Kidney (tissue), 14 donors: Measurements from ENCODE around the gene CDK16. TPM values are rescaled to one million over a fixed set of nuclear protein-coding genes. Genes with fewer than 3 reads are reported as not detected.
A peak's percentile ranks its signal among the peaks of the same experiment; 100 is the strongest.

Experiments
- DNase-seq, 5 donors: peaks; one replicate each; pipeline ENCODE4 v3.0.0-alpha.2; 2013 to 2020
- FAIRE-seq: peaks from 2 replicates; lab custom pipeline; 2012; peaks lifted over from hg19 to GRCh38; lab: Jason Lieb, UNC
- H3K27ac ChIP-seq, 2 donors: one replicate each; pipeline ENCODE4 v1.7.0; 2013; ENCODE audit warnings: low read depth in 2 of 2, low read length in 2 of 2, inconsistent platforms in 1 of 2
- H3K27me3 ChIP-seq: one replicate; pipeline ENCODE4 v1.7.1; 2013; ENCODE audit warnings: low read length, inconsistent platforms; ENCODE audit not compliant: control insufficient read depth, insufficient read depth
- H3K36me3 ChIP-seq, 3 donors: one replicate each; pipeline versions ENCODE4 v1.7.0 to v1.7.1; 2013; ENCODE audit warnings: low read length in 3 of 3, control low read depth in 1 of 3, inconsistent platforms in 1 of 3; ENCODE audit not compliant: insufficient read depth in 3 of 3, control insufficient read depth in 2 of 3
- H3K4me1 ChIP-seq, 3 donors: one replicate each; pipeline versions ENCODE4 v1.7.0 to v1.7.1; 2013; ENCODE audit warnings: low read length in 3 of 3, inconsistent platforms in 1 of 3, low read depth in 1 of 3; ENCODE audit not compliant: control insufficient read depth in 2 of 3, insufficient read depth in 2 of 3
- H3K4me3 ChIP-seq, 3 donors: one replicate each; pipeline versions ENCODE4 v1.7.0 to v1.8.1; 2013; ENCODE audit warnings: low read length in 3 of 3, control low read depth in 1 of 3, inconsistent platforms in 1 of 3
- H3K9ac ChIP-seq, 3 donors: one replicate each; pipeline versions ENCODE4 v1.7.0 to v1.7.1; 2013; ENCODE audit warnings: low read length in 3 of 3, control low read depth in 1 of 3, inconsistent platforms in 1 of 3
- H3K9me3 ChIP-seq, 3 donors: one replicate each; pipeline versions ENCODE4 v1.7.0 to v1.7.1; 2013; ENCODE audit warnings: low read length in 3 of 3, control low read depth in 1 of 3, inconsistent platforms in 1 of 3; ENCODE audit not compliant: control insufficient read depth in 2 of 3, insufficient read depth in 1 of 3
- CTCF ChIP-seq: IDR thresholded peaks from 3 replicates; pipeline ENCODE4 v1.5.1; 2012; ENCODE audit warnings: mild to moderate bottlenecking, moderate library complexity, borderline replicate concordance; ENCODE audit not compliant: insufficient read depth; ENCODE audit errors: extremely low read depth
- intact Hi-C: fragments of 100-400 bp; cut with DNase I; formaldehyde crosslinking; loops from one replicate; pipeline ENCODE4 v1.11.1; 2022
- polyA plus RNA-seq: library from polyadenylated mRNA; stranded (reverse); fragments of 350-450 nt; fragmentation: Illumina TruSeq; extraction: RNeasy Lipid Tissue Mini Kit (QIAGEN cat#74804); gene quantifications from one replicate; pipeline ENCODE4 v1.2.3, GENCODE V29; 2014; ENCODE audit warnings: low read depth, low replicate concordance; ENCODE audit not compliant: insufficient read depth
- total RNA-seq: library from RNA; stranded (reverse); fragmentation: NEBNext Ultra II Directional; extraction: Animal tissue kit (Norgen Biotek cat#: 25700); gene quantifications from one replicate; pipeline ENCODE4 v1.2.1, GENCODE V29; 2021
- donor health status: control.
- donor health status: control.
- donor health status: control.
- donor health status: control.
- donor health status: control.
- donor health status: DM: yes; HTN: yes; CAD: no.
- donor health status: Normal renal cell carcinoma (clear cell type).

CDK16 gene
- total and polyA plus RNA-seq, 2 donors from 2014 or later: 89.1 to 96.1 TPM

GRCh38 chrX:47184486-47184885, 34.0 kb upstream of the CDK16 start:
- H3K27ac ChIP-seq: no peak overlapping the region
- peaks cover 3 to 4% (median 4%) of the 10 kb centered on the region in 3 donors for H3K36me3 ChIP-seq
- H3K9ac ChIP-seq: no peak overlapping the region
- no peaks in the 10 kb centered on the region for H3K4me1 ChIP-seq
- no peak overlapping the region for H3K4me3 ChIP-seq
- H3K27me3 ChIP-seq: peaks cover 10% of the 10 kb centered on the region
- H3K9me3 ChIP-seq: no peaks in the 10 kb centered on the region
- FAIRE-seq: no peak
- TF ChIP-seq CTCF: no peak
- peak in 1 of 5 donors; percentile 38 for DNase-seq
- intact Hi-C loops: no loop called here

- H3K36me3 ChIP-seq: peaks cover 3 to 4% (median 4%) of the 10 kb centered on the region in 3 donors
- H3K27me3 ChIP-seq: peaks cover 9% of the 10 kb centered on the region
- H3K27ac ChIP-seq: no peak overlapping the region
- H3K9ac ChIP-seq: no peak overlapping the region
- H3K4me1 ChIP-seq: no peaks in the 10 kb centered on the region
- no peaks in the 10 kb centered on the region for H3K9me3 ChIP-seq
- intact Hi-C loops: no loop called here
- H3K4me3 ChIP-seq: no peak overlapping the region
- FAIRE-seq: no peak
- TF ChIP-seq CTCF: no peak
- DNase-seq: peak in 1 of 5 donors; percentile 68
Measured at GRCh38 chrX:47185241-47185640, 33.2 kb upstream of the CDK16 start.

- no peaks in the 10 kb centered on the region for H3K9me3 ChIP-seq
- peaks cover 0 to 4% (median 4%) of the 10 kb centered on the region in 3 donors for H3K36me3 ChIP-seq
- no peak overlapping the region for H3K9ac ChIP-seq
- intact Hi-C loops: no loop called here
- H3K4me3 ChIP-seq: no peak overlapping the region
- no peak for FAIRE-seq
- H3K4me1 ChIP-seq: no peaks in the 10 kb centered on the region
- H3K27me3 ChIP-seq: peaks cover 11% of the 10 kb centered on the region
- TF ChIP-seq CTCF: no peak
- DNase-seq: peak in 1 of 5 donors; percentile 72
- no peak overlapping the region for H3K27ac ChIP-seq
Measured at GRCh38 chrX:47186096-47186740, 32.3 kb upstream of the CDK16 start.
